Liver (tissue), 9 donors: Measurements from ENCODE around the gene ADAMTS16. TPM values are rescaled to one million over a fixed set of nuclear protein-coding genes. Genes with fewer than 3 reads are reported as not detected.

Experiments used
- DNase-seq: peaks from one replicate; pipeline ENCODE4 v3.0.0-alpha.2; 2017; ENCODE audit warnings: low spot score
- H3K27ac ChIP-seq, 2 donors: one replicate each; pipeline ENCODE4 v1.7.0; 2013; ENCODE audit warnings: inconsistent platforms in 2 of 2, low read length in 2 of 2, control low read depth in 1 of 2, low read depth in 1 of 2, mild to moderate bottlenecking in 1 of 2
- H3K27me3 ChIP-seq, 4 donors: one replicate each; pipeline versions ENCODE4 v1.6.1 to v1.7.0; 2013; ENCODE audit warnings: low read length in 3 of 4, inconsistent platforms in 1 of 4, mild to moderate bottlenecking in 1 of 4, moderate library complexity in 1 of 4; ENCODE audit not compliant: control insufficient read depth in 4 of 4, insufficient read depth in 4 of 4
- H3K36me3 ChIP-seq, 4 donors: one replicate each; pipeline versions ENCODE4 v1.6.1 to v1.7.0; 2013; ENCODE audit warnings: low read length in 3 of 4, mild to moderate bottlenecking in 3 of 4, low read depth in 1 of 4, moderate library complexity in 1 of 4; ENCODE audit not compliant: control insufficient read depth in 4 of 4, insufficient read depth in 3 of 4
- H3K4me1 ChIP-seq, 4 donors: one replicate each; pipeline versions ENCODE4 v1.6.1 to v1.7.0; 2013; ENCODE audit warnings: low read length in 3 of 4, mild to moderate bottlenecking in 3 of 4, moderate library complexity in 1 of 4; ENCODE audit not compliant: control insufficient read depth in 4 of 4, insufficient read depth in 4 of 4
- H3K4me3 ChIP-seq, 3 donors: one replicate each; pipeline versions ENCODE4 v1.6.1 to v1.7.0; 2013; ENCODE audit warnings: low read length in 3 of 3, control low read depth in 1 of 3, low read depth in 1 of 3, mild to moderate bottlenecking in 1 of 3
- H3K9ac ChIP-seq, 2 donors: one replicate each; pipeline ENCODE4 v1.7.0; 2013; ENCODE audit warnings: low read length in 2 of 2, mild to moderate bottlenecking in 2 of 2, moderate library complexity in 2 of 2, control low read depth in 1 of 2, low read depth in 1 of 2
- H3K9me3 ChIP-seq, 4 donors: one replicate each; pipeline versions ENCODE4 v1.6.1 to v1.7.0; 2013; ENCODE audit warnings: low read length in 3 of 4; ENCODE audit not compliant: control insufficient read depth in 4 of 4
- EGR1 ChIP-seq, 2 donors: IDR thresholded peaks; 2 replicates each; pipeline ENCODE4 v1.6.1; 2016 to 2018; ENCODE audit warnings: antibody characterized with exemption in 2 of 2, low read depth in 2 of 2
- FOXA1 ChIP-seq: IDR thresholded peaks from 2 replicates; pipeline ENCODE4 v1.6.1; 2016; ENCODE audit warnings: antibody characterized with exemption
- FOXA2 ChIP-seq: IDR thresholded peaks from 2 replicates; pipeline ENCODE4 v1.6.1; 2016; ENCODE audit warnings: antibody characterized with exemption
- GABPA ChIP-seq, 2 donors: IDR thresholded peaks in 1 of 2; conservative IDR thresholded peaks in 1 of 2; 2 replicates each; pipeline ENCODE4 v1.6.1; 2016; ENCODE audit warnings: antibody characterized with exemption in 2 of 2, mild to moderate bottlenecking in 1 of 2, moderate library complexity in 1 of 2
- HNF4G ChIP-seq: IDR thresholded peaks from 2 replicates; pipeline ENCODE4 v1.6.1; 2016; ENCODE audit warnings: antibody characterized with exemption
- JUND ChIP-seq, 2 donors: IDR thresholded peaks; 2 replicates each; pipeline ENCODE4 v1.6.1; 2016; ENCODE audit warnings: antibody characterized with exemption in 2 of 2
- MAX ChIP-seq: IDR thresholded peaks from 2 replicates; pipeline ENCODE4 v1.6.1; 2016; ENCODE audit warnings: antibody characterized with exemption
- NR2F2 ChIP-seq: IDR thresholded peaks from 2 replicates; pipeline ENCODE4 v1.6.1; 2016; ENCODE audit warnings: antibody characterized with exemption
- REST ChIP-seq: IDR thresholded peaks from 2 replicates; pipeline ENCODE4 v1.6.1; 2016; ENCODE audit warnings: antibody characterized with exemption, mild to moderate bottlenecking
- RXRA ChIP-seq, 2 donors: IDR thresholded peaks; 2 replicates each; pipeline ENCODE4 v1.6.1; 2017 to 2018; ENCODE audit warnings: antibody characterized with exemption in 2 of 2, mild to moderate bottlenecking in 1 of 2
- SP1 ChIP-seq: IDR thresholded peaks from 2 replicates; pipeline ENCODE4 v1.6.1; 2018; ENCODE audit warnings: antibody characterized with exemption, mild to moderate bottlenecking
- TAF1 ChIP-seq: conservative IDR thresholded peaks from 2 replicates; pipeline ENCODE4 v1.6.1; 2016; ENCODE audit warnings: antibody characterized with exemption, mild to moderate bottlenecking
- YY1 ChIP-seq: IDR thresholded peaks from 2 replicates; pipeline ENCODE4 v1.6.1; 2016; ENCODE audit warnings: antibody characterized with exemption, mild to moderate bottlenecking
- WGBS: extraction: QIAGEN DNeasy Blood & Tissue Kit; methylation state at CpG from one replicate; pipeline ENCODE4 v1.1.7; 2013; 5-methylcytosine and 5-hydroxymethylcytosine counted together
- polyA plus RNA-seq, 2 donors: library from polyadenylated mRNA; stranded (reverse) in 1 of 2; unstranded in 1 of 2; fragments of 200-250 nt in 1 of 2; fragments of >200 nt in 1 of 2; fragmentation: Nextera tagmentation in 1 of 2; extraction: Ambion mirVana in 1 of 2; gene quantifications; one replicate each; pipeline versions ENCODE4 v1.2.1 to v1.2.3, GENCODE V29; 2013 to 2015
- total RNA-seq, 2 donors: library from RNA; depleted of rRNA; stranded (reverse); fragments of >200 nt; gene quantifications; one replicate each; pipeline ENCODE4 v1.2.3, GENCODE V29; 2014
- TF ChIP-seq, protein P1 (sequence below): IDR thresholded peaks from 2 replicates; pipeline ENCODE4 v1.6.1; 2016; ENCODE audit warnings: antibody characterized with exemption
- TF ChIP-seq, protein P2 (sequence below): IDR thresholded peaks from 2 replicates; pipeline ENCODE4 v1.6.1; 2016; ENCODE audit warnings: antibody characterized with exemption
- TF ChIP-seq, protein P3 (sequence below): fragments of 150-350 bp; IDR thresholded peaks from 2 replicates; pipeline ENCODE4 v1.5.1; 2017; ENCODE audit warnings: improper control_type of control experiment, low read depth, low read length; ENCODE audit not compliant: missing input control
- donor health status: healthy.
- donor health status: healthy.
- donor health status: healthy.
- donor health status: healthy.
- donor health status: healthy.

The ADAMTS16 gene
- total and polyA plus RNA-seq, 4 donors = under 0.01 to 0.84 TPM; not detected in 2

DNA sequence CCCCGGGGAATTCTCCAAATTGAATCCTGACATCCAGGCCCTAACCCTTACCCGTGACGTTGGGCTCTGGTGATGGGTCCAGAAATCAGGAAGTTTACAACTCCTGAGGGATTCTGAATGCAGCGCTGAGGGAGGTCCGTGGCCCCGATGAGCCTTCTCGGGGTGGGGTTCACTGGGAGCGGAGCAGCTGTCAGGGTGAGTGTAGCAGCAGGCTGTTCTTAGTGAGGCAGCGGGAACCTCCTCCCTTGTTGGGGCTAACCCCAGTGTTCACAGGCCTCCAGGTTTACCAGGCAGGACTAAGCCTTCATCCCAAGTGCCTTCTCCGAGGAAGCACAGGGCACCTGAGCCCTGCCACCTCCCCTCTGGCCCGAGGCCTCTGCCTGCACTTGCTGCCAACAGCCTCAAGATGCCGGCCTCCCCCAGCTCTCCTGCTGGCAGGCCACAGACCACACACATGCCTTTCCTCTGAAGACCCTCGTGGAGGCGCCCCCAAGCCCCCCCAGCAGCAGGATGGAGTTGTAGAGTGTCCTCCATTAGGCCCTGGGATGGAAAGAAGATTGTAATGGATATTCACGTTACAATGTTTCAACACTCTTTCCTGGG, 7.3 kb upstream of the ADAMTS16 start:
- 89% methylated on average over 15 of the region's 15 CpGs for WGBS
- Histone ChIP-seq H3K4me3 (no peak overlapping the region), H3K27me3 (no peaks in the 10 kb centered on the region), H3K36me3 (no peaks in the 10 kb centered on the region), H3K9ac (no peak overlapping the region), H3K27ac (no peak overlapping the region), H3K9me3 (peaks cover 0 to 2% (median 0%) of the 10 kb centered on the region in 4 donors), H3K4me1 (peaks cover 2 to 13% (median 3%) of the 10 kb centered on the region in 4 donors)
- TF ChIP-seq RXRA (IDR thresholded peaks at IDR 0.05) = no peak
- no peak for TF ChIP-seq TAF1
- TF ChIP-seq GABPA (IDR thresholded peaks at IDR 0.05 in 1 of 2, conservative IDR thresholded peaks at IDR 0.05 in 1 of 2) = no peak
- no peak for TF ChIP-seq JUND (IDR thresholded peaks at IDR 0.05)
- no peak for TF ChIP-seq REST
- no peak for DNase-seq

GRCh38 chr5:5134107-5134506, 6.0 kb upstream of the ADAMTS16 start:
- peaks cover 0 to 2% (median 0%) of the 10 kb centered on the region in 4 donors for H3K9me3 ChIP-seq
- no peak for DNase-seq
- peaks cover 2 to 13% (median 3%) of the 10 kb centered on the region in 4 donors for H3K4me1 ChIP-seq
- no peaks in the 10 kb centered on the region for H3K27me3 ChIP-seq
- 97% methylated on average over 9 of the region's 9 CpGs for WGBS
- TF ChIP-seq HNF4G = no peak
- TF ChIP-seq, protein P1, sequence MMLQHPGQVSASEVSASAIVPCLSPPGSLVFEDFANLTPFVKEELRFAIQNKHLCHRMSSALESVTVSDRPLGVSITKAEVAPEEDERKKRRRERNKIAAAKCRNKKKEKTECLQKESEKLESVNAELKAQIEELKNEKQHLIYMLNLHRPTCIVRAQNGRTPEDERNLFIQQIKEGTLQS = no peak
- TF ChIP-seq EGR1 (IDR thresholded peaks at IDR 0.05; ENCODE audit: low read depth in 2 of 2) = no peak
- no peak for TF ChIP-seq SP1
- no peak for TF ChIP-seq FOXA2
- TF ChIP-seq JUND (IDR thresholded peaks at IDR 0.05) = no peak
- TF ChIP-seq, protein P2, sequence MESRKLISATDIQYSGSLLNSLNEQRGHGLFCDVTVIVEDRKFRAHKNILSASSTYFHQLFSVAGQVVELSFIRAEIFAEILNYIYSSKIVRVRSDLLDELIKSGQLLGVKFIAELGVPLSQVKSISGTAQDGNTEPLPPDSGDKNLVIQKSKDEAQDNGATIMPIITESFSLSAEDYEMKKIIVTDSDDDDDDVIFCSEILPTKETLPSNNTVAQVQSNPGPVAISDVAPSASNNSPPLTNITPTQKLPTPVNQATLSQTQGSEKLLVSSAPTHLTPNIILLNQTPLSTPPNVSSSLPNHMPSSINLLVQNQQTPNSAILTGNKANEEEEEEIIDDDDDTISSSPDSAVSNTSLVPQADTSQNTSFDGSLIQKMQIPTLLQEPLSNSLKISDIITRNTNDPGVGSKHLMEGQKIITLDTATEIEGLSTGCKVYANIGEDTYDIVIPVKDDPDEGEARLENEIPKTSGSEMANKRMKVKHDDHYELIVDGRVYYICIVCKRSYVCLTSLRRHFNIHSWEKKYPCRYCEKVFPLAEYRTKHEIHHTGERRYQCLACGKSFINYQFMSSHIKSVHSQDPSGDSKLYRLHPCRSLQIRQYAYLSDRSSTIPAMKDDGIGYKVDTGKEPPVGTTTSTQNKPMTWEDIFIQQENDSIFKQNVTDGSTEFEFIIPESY = no peak
- TF ChIP-seq YY1 = no peak
- TF ChIP-seq REST = no peak
- no peak for TF ChIP-seq FOXA1
- TF ChIP-seq, protein P3, sequence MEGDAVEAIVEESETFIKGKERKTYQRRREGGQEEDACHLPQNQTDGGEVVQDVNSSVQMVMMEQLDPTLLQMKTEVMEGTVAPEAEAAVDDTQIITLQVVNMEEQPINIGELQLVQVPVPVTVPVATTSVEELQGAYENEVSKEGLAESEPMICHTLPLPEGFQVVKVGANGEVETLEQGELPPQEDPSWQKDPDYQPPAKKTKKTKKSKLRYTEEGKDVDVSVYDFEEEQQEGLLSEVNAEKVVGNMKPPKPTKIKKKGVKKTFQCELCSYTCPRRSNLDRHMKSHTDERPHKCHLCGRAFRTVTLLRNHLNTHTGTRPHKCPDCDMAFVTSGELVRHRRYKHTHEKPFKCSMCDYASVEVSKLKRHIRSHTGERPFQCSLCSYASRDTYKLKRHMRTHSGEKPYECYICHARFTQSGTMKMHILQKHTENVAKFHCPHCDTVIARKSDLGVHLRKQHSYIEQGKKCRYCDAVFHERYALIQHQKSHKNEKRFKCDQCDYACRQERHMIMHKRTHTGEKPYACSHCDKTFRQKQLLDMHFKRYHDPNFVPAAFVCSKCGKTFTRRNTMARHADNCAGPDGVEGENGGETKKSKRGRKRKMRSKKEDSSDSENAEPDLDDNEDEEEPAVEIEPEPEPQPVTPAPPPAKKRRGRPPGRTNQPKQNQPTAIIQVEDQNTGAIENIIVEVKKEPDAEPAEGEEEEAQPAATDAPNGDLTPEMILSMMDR = no peak
- TF ChIP-seq NR2F2 = no peak
- TF ChIP-seq GABPA (IDR thresholded peaks at IDR 0.05 in 1 of 2, conservative IDR thresholded peaks at IDR 0.05 in 1 of 2) = no peak
- no peak for TF ChIP-seq MAX
- no peaks in the 10 kb centered on the region for H3K36me3 ChIP-seq
- no peak overlapping the region for H3K9ac ChIP-seq
- no peak overlapping the region for H3K27ac ChIP-seq
- H3K4me3 ChIP-seq = no peak overlapping the region
